Nephron progenitor cell (in vitro differentiated cells): ENCODE data around the gene GPC3.
"Not testable (repeated sequence)": the region's sequence is repeated elsewhere in the genome, so short reads cannot be mapped to it uniquely, and the experiment has no call there.

Source experiments
- DNase-seq: peaks from one replicate; pipeline ENCODE4 v3.0.0; 2021
- H3K27ac Mint-ChIP-seq: 2 replicates; pipeline ENCODE4 v1.8.0; 2021; ENCODE audit warnings: mild to moderate bottlenecking, moderate library complexity, mixed read lengths
- H3K27me3 Mint-ChIP-seq: 2 replicates; pipeline ENCODE4 v1.8.0; 2021; ENCODE audit warnings: mild to moderate bottlenecking, low read depth, mixed read lengths; ENCODE audit not compliant: poor library complexity
- H3K36me3 Mint-ChIP-seq: 2 replicates; pipeline ENCODE4 v1.8.0; 2021; ENCODE audit warnings: low read depth, mixed read lengths
- H3K4me1 Mint-ChIP-seq: 2 replicates; pipeline ENCODE4 v1.8.0; 2021; ENCODE audit warnings: mixed read lengths
- H3K4me3 Mint-ChIP-seq: 2 replicates; pipeline ENCODE4 v1.8.0; 2021; ENCODE audit warnings: mild to moderate bottlenecking, moderate library complexity, mixed read lengths
- H3K9me3 Mint-ChIP-seq: 2 replicates; pipeline ENCODE4 v1.8.0; 2021; ENCODE audit warnings: mild to moderate bottlenecking, moderate library complexity, mixed read lengths
- CTCF ChIP-seq: fragments of 200-600 bp; sonication (generic); IDR thresholded peaks from 2 replicates; pipeline ENCODE4 v1.5.0; 2021; ENCODE audit warnings: antibody characterized with exemption

GPC3 gene

DNA sequence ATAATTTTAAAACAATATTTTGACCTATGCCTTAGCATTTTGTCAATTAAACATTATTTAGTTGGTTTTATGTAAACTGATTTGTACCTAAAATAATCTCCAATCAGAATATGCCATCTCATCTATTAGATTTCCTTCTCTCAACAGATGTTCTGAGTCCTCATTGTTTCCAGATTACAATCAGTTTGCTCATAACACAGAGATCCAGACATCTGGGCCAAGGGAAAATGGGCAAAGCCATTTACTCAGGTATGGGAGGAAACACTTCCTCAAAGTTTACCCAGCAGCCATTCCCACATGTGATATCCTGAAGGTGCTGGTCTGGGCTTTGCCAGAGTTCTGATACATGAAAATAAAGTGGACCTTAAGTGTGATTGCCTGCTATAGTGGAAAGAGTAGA, 352.2 kb downstream of the GPC3 start:
- H3K9me3 Mint-ChIP-seq: no peaks in the 10 kb centered on the region
- no peaks in the 10 kb centered on the region for H3K27me3 Mint-ChIP-seq
- TF ChIP-seq CTCF: no peak
- no peak overlapping the region for H3K4me3 Mint-ChIP-seq
- H3K27ac Mint-ChIP-seq: no peak overlapping the region
- no peak for DNase-seq
- H3K4me1 Mint-ChIP-seq: peaks cover 20% of the 10 kb centered on the region
- peaks cover 4% of the 10 kb centered on the region for H3K36me3 Mint-ChIP-seq

GRCh38 chrX:133630362-133630761, 355.0 kb downstream of the GPC3 start:
- Mint-ChIP-seq H3K36me3 (peaks cover 21% of the 10 kb centered on the region), H3K27ac (peak overlapping the region; percentile 74), H3K4me3 (no peak overlapping the region), H3K27me3 (no peaks in the 10 kb centered on the region), H3K4me1 (peaks cover 15% of the 10 kb centered on the region), H3K9me3 (peaks cover 16% of the 10 kb centered on the region)
- DNase-seq: peak; percentile 12
- no peak for TF ChIP-seq CTCF

GRCh38 chrX:133627673-133628072, 357.7 kb downstream of the GPC3 start:
- H3K27me3 Mint-ChIP-seq: no peaks in the 10 kb centered on the region
- peaks cover 45% of the 10 kb centered on the region for H3K36me3 Mint-ChIP-seq
- no peak overlapping the region for H3K27ac Mint-ChIP-seq
- no peak for TF ChIP-seq CTCF
- no peak overlapping the region for H3K4me3 Mint-ChIP-seq
- no peak for DNase-seq
- peaks cover 42% of the 10 kb centered on the region for H3K9me3 Mint-ChIP-seq
- H3K4me1 Mint-ChIP-seq: peaks cover 15% of the 10 kb centered on the region

GRCh38 chrX:133621384-133621783, 364.0 kb downstream of the GPC3 start:
- not testable (repeated sequence) for H3K4me3 Mint-ChIP-seq, H3K4me1 Mint-ChIP-seq, H3K27me3 Mint-ChIP-seq, H3K27ac Mint-ChIP-seq, DNase-seq
- Mint-ChIP-seq H3K36me3 (peaks cover 77% of the 10 kb centered on the region), H3K9me3 (peaks cover 89% of the 10 kb centered on the region)

DNA sequence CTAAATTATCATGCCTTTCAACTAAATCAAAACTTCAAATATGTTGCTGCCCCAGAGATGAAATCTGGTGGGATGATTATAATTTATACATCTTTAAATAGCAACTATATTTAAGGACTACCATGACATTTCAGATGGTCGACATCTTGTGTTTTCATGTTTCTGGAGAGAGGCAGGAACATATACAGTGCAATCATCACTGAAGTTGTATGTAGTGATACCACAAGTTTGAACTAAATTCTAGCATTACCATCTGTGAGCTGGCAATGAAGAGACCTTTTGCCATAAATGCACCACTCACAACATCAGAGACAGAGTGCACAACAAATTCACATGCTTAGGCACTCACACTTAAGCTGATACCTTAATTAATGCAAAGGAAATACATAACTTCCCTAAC, 373.7 kb downstream of the GPC3 start:
- DNase-seq: no peak
- H3K9me3 Mint-ChIP-seq: peaks cover 36% of the 10 kb centered on the region
- no peak overlapping the region for H3K27ac Mint-ChIP-seq
- no peaks in the 10 kb centered on the region for H3K27me3 Mint-ChIP-seq
- TF ChIP-seq CTCF: no peak
- H3K4me1 Mint-ChIP-seq: peaks cover 10% of the 10 kb centered on the region
- peaks cover 47% of the 10 kb centered on the region for H3K36me3 Mint-ChIP-seq
- H3K4me3 Mint-ChIP-seq: no peak overlapping the region

- DNase-seq: no peak
- H3K9me3 Mint-ChIP-seq: peaks cover 21% of the 10 kb centered on the region
- H3K27ac Mint-ChIP-seq: no peak overlapping the region
- H3K36me3 Mint-ChIP-seq: peaks cover 30% of the 10 kb centered on the region
- H3K4me3 Mint-ChIP-seq: no peak overlapping the region
- no peak for TF ChIP-seq CTCF
- no peaks in the 10 kb centered on the region for H3K27me3 Mint-ChIP-seq
- peaks cover 10% of the 10 kb centered on the region for H3K4me1 Mint-ChIP-seq
These were observed 375.3 kb downstream of the GPC3 start for GRCh38 chrX:133610056-133610455.
